H1 (cell line): ENCODE results near the gene CASP5. TPM values are rescaled to one million over a fixed set of nuclear protein-coding genes. Genes with fewer than 3 reads are reported as not detected.

ENCODE experiments used
- CTCF ChIA-PET: fragments of 300-600 bp; sonication (Branson Sonifier 250); formaldehyde crosslinking; loops from one replicate; lab custom pipeline; 2021; ENCODE audit not compliant: partially characterized antibody; lab: Charles Lee
- POLR2A ChIA-PET: fragments of 300-600 bp; sonication (Branson Sonifier 250); formaldehyde crosslinking; loops from one replicate; lab custom pipeline; 2021; ENCODE audit warnings: inconsistent platforms; ENCODE audit not compliant: partially characterized antibody; lab: Charles Lee
- DNase-seq, 2 experiments: peaks; one replicate each; pipeline versions ENCODE4 v3.0.0 to v3.0.0-alpha.2; 2010 to 2022; ENCODE audit warnings: low spot score in 2 of 2, low read depth in 1 of 2, mixed read lengths in 1 of 2
- FAIRE-seq: peaks from 2 replicates; lab custom pipeline; 2011; peaks lifted over from hg19 to GRCh38; lab: Jason Lieb, UNC
- H2AFZ ChIP-seq: 2 replicates; pipeline ENCODE4 v1.8.1; 2012; ENCODE audit warnings: low read length, inconsistent platforms
- H2AK5ac ChIP-seq: 2 replicates; pipeline ENCODE4 v1.6.1; 2013; ENCODE audit warnings: low read depth, low read length
- H2BK120ac ChIP-seq: replicated peaks from 2 replicates; pipeline ENCODE3; 2013; ENCODE audit warnings: low read depth, low read length, inconsistent platforms
- H2BK12ac ChIP-seq: 2 replicates; pipeline ENCODE4 v1.6.1; 2013; ENCODE audit warnings: low read depth, low read length
- H2BK15ac ChIP-seq: 2 replicates; pipeline ENCODE4 v1.6.1; 2013; ENCODE audit warnings: low read length
- H2BK20ac ChIP-seq: 2 replicates; pipeline ENCODE4 v1.6.1; 2013; ENCODE audit warnings: low read length
- H2BK5ac ChIP-seq: 2 replicates; pipeline ENCODE4 v1.6.1; 2013; ENCODE audit warnings: low read depth, low read length
- H3K14ac ChIP-seq: 2 replicates; pipeline ENCODE4 v1.6.1; 2013; ENCODE audit warnings: inconsistent platforms; ENCODE audit not compliant: insufficient read length
- H3K18ac ChIP-seq: 2 replicates; pipeline ENCODE4 v1.6.1; 2013; ENCODE audit warnings: low read length; ENCODE audit errors: extremely low read depth
- H3K23ac ChIP-seq: 2 replicates; pipeline ENCODE4 v1.6.1; 2013; ENCODE audit warnings: inconsistent platforms; ENCODE audit not compliant: insufficient read length
- H3K23me2 ChIP-seq: 2 replicates; pipeline ENCODE4 v1.6.1; 2013; ENCODE audit warnings: low read depth, low read length
- H3K27ac ChIP-seq: 2 replicates; pipeline ENCODE4 v1.6.1; 2011; ENCODE audit warnings: low read depth, low read length, inconsistent platforms
- H3K27me3 ChIP-seq, 4 experiments: replicated peaks in 1 of 4; 1 replicate in 1 of 4; 2 replicates in 3 of 4; pipeline versions ENCODE4 v1.6.1 to v1.8.1; 2011 to 2013; ENCODE audit warnings: low read length in 3 of 4, mild to moderate bottlenecking in 3 of 4, inconsistent platforms in 2 of 4, mixed read lengths in 2 of 4, moderate library complexity in 1 of 4; ENCODE audit not compliant: control insufficient read depth in 3 of 4, insufficient read depth in 3 of 4; ENCODE audit errors: extremely low read depth in 1 of 4
- H3K36me3 ChIP-seq, 4 experiments: 2 replicates each; pipeline versions ENCODE4 v1.6.1 to v1.8.1; 2011 to 2013; ENCODE audit warnings: mild to moderate bottlenecking in 4 of 4, low read length in 3 of 4, moderate library complexity in 2 of 4, control low read depth in 1 of 4, inconsistent platforms in 1 of 4; ENCODE audit not compliant: insufficient read depth in 4 of 4, control insufficient read depth in 2 of 4
- H3K4ac ChIP-seq: replicated peaks from 2 replicates; pipeline ENCODE3; 2013; ENCODE audit warnings: low read length, low read depth, mixed read lengths, inconsistent platforms; ENCODE audit not compliant: insufficient read length
- H3K4me1 ChIP-seq, 4 experiments: replicated peaks in 1 of 4; 1 replicate in 1 of 4; 2 replicates in 3 of 4; pipeline versions ENCODE4 v1.6.1 to v1.8.1; 2011 to 2013; ENCODE audit warnings: low read length in 3 of 4, inconsistent platforms in 2 of 4, mixed read lengths in 1 of 4; ENCODE audit not compliant: insufficient read depth in 4 of 4, control insufficient read depth in 3 of 4
- H3K4me2 ChIP-seq, 2 experiments: 2 replicates each; pipeline versions ENCODE4 v1.6.1 to v1.8.1; 2011 to 2013; ENCODE audit warnings: low read depth in 2 of 2, low read length in 2 of 2, control low read depth in 1 of 2, inconsistent platforms in 1 of 2, mild to moderate bottlenecking in 1 of 2; ENCODE audit not compliant: insufficient read depth in 1 of 2
- H3K4me3 ChIP-seq, 4 experiments: fragments of 200-600, 300-600 bp in 1 of 4; sonication (generic), shearing (Covaris generic), sonication (Bioruptor Twin) in 1 of 4; 2 replicates each; pipeline versions ENCODE4 v1.5.1 to v1.8.1; 2011 to 2016; ENCODE audit warnings: low read length in 4 of 4, low read depth in 3 of 4, control low read depth in 2 of 4, inconsistent platforms in 2 of 4, mild to moderate bottlenecking in 2 of 4, mixed read lengths in 1 of 4, moderate library complexity in 1 of 4; ENCODE audit not compliant: insufficient read depth in 2 of 4; ENCODE audit errors: extremely low read depth in 1 of 4
- H3K56ac ChIP-seq: replicated peaks from 2 replicates; pipeline ENCODE3; 2013; ENCODE audit warnings: low read depth, mild to moderate bottlenecking, mixed read lengths, low read length, inconsistent platforms; ENCODE audit not compliant: insufficient read length
- H3K79me1 ChIP-seq: 2 replicates; pipeline ENCODE4 v1.6.1; 2013; ENCODE audit warnings: low read depth, low read length, control low read depth
- H3K79me2 ChIP-seq, 2 experiments: 2 replicates each; pipeline versions ENCODE4 v1.6.1 to v1.8.1; 2012 to 2013; ENCODE audit warnings: low read length in 2 of 2, mild to moderate bottlenecking in 2 of 2, inconsistent platforms in 1 of 2; ENCODE audit not compliant: insufficient read depth in 2 of 2, control insufficient read depth in 1 of 2
- H3K9ac ChIP-seq, 4 experiments: replicated peaks in 1 of 4; 1 replicate in 1 of 4; 2 replicates in 3 of 4; pipeline versions ENCODE4 v1.6.1 to v1.8.1; 2011 to 2013; ENCODE audit warnings: low read depth in 3 of 4, low read length in 3 of 4, control low read depth in 2 of 4, mild to moderate bottlenecking in 2 of 4, moderate library complexity in 2 of 4, inconsistent platforms in 1 of 4; ENCODE audit errors: extremely low read depth in 1 of 4
- H3K9me3 ChIP-seq, 2 experiments: 2 replicates each; pipeline versions ENCODE4 v1.6.1 to v1.8.1; 2012 to 2013; ENCODE audit warnings: mild to moderate bottlenecking in 2 of 2, moderate library complexity in 2 of 2, control low read depth in 1 of 2, inconsistent platforms in 1 of 2, low read depth in 1 of 2, low read length in 1 of 2, mixed read lengths in 1 of 2; ENCODE audit not compliant: insufficient read depth in 2 of 2
- H4K20me1 ChIP-seq, 2 experiments: replicated peaks in 1 of 2; 2 replicates each; pipeline versions ENCODE3 to v1.8.1; 2011 to 2013; ENCODE audit warnings: inconsistent platforms in 2 of 2, low read length in 2 of 2, mild to moderate bottlenecking in 1 of 2; ENCODE audit not compliant: insufficient read depth in 2 of 2, control insufficient read depth in 1 of 2
- H4K5ac ChIP-seq: 2 replicates; pipeline ENCODE4 v1.6.1; 2013; ENCODE audit warnings: low read length, low read depth, mixed read lengths, inconsistent platforms; ENCODE audit not compliant: insufficient read length
- H4K8ac ChIP-seq: 2 replicates; pipeline ENCODE4 v1.8.0; 2013; ENCODE audit warnings: mild to moderate bottlenecking, moderate library complexity, low read length, inconsistent platforms; ENCODE audit not compliant: insufficient read depth; ENCODE audit errors: extremely low read depth
- H4K91ac ChIP-seq: replicated peaks from 2 replicates; pipeline ENCODE3; 2013; ENCODE audit warnings: low read length, mixed read lengths, inconsistent platforms; ENCODE audit not compliant: insufficient read length
- CREB1 ChIP-seq: IDR thresholded peaks from 2 replicates; pipeline ENCODE4 v1.6.1; 2012; ENCODE audit warnings: inconsistent platforms
- NANOG ChIP-seq: IDR thresholded peaks from 2 replicates; pipeline ENCODE4 v1.6.1; 2011; ENCODE audit warnings: low read length, low read depth, mild to moderate bottlenecking, inconsistent platforms; ENCODE audit not compliant: insufficient read depth, poor library complexity, severe bottlenecking
- POU5F1 ChIP-seq: IDR thresholded peaks from 2 replicates; pipeline ENCODE4 v1.6.1; 2011; ENCODE audit warnings: low read depth, mild to moderate bottlenecking, low read length, moderate library complexity
- RXRA ChIP-seq: IDR thresholded peaks from 2 replicates; pipeline ENCODE4 v1.6.1; 2011; ENCODE audit warnings: low read depth, mild to moderate bottlenecking, low read length, moderate library complexity; ENCODE audit not compliant: insufficient read depth
- SIN3A ChIP-seq, 2 experiments: IDR thresholded peaks in 1 of 2; conservative IDR thresholded peaks in 1 of 2; 2 replicates each; pipeline ENCODE4 v1.6.1; 2011 to 2012; ENCODE audit warnings: low read length in 2 of 2, improper control_type of control experiment in 1 of 2, low read depth in 1 of 2, mild to moderate bottlenecking in 1 of 2
- SUZ12 ChIP-seq: fragments of 200-600 bp; sonication (generic); IDR thresholded peaks from 2 replicates; pipeline ENCODE4 v1.6.1; 2012; ENCODE audit warnings: mild to moderate bottlenecking, inconsistent platforms, low read length, moderate library complexity, mixed read lengths
- WGBS, 2 experiments: shearing (Covaris generic) in 1 of 2; methylation state at CpG; one replicate each; pipeline versions ENCODE4 v1.1.6 to v1.1.7; 2013 to 2015; ENCODE audit warnings: low lambda C conversion rate in 2 of 2, mixed read lengths in 2 of 2, inconsistent platforms in 1 of 2, low coverage in 1 of 2, missing lambda C conversion rate in 1 of 2; ENCODE audit not compliant: insufficient replicate concordance in 2 of 2, insufficient coverage in 1 of 2, insufficient read length in 1 of 2; ENCODE audit errors: extremely low coverage in 1 of 2, missing lambda C conversion rate in 1 of 2; 5-methylcytosine and 5-hydroxymethylcytosine counted together
- polyA plus RNA-seq, 7 experiments: library from polyadenylated mRNA; depleted of rRNA in 3 of 7; stranded (reverse) in 5 of 7; unstranded in 2 of 7; fragments of >200 nt in 5 of 7; fragments of 200-250 nt in 2 of 7; gene quantifications; 1 replicate in 5 of 7; 2 replicates in 1 of 7; 4 replicates in 1 of 7; pipeline versions ENCODE4 v1.2.1 to v1.2.3, GENCODE V29; 2011 to 2013; ENCODE audit warnings: missing spikeins in 2 of 7, mixed read lengths in 2 of 7
- total RNA-seq: library from RNA; stranded (reverse); fragmentation: NEBNext Ultra II Directional; extraction: Animal tissue kit (Norgen Biotek cat#: 25700); gene quantifications from 2 replicates; pipeline ENCODE4 v1.2.1, GENCODE V29; 2021

CASP5 gene
- total and polyA plus RNA-seq, 2 of the 8 experiments (the other 6 are each of a cell fraction or from before 2014, with no cell fraction given), result not detected

GRCh38 chr11:105045676-105046296 lies 22.8 kb upstream of the CASP5 start:
- H2AK5ac ChIP-seq, result no peak overlapping the region
- no peak overlapping the region for H4K5ac ChIP-seq
- no peaks in the 10 kb centered on the region for H3K79me2 ChIP-seq
- no peaks in the 10 kb centered on the region for H3K36me3 ChIP-seq
- no peak overlapping the region for H4K8ac ChIP-seq
- no peak overlapping the region for H3K4me3 ChIP-seq
- H3K14ac ChIP-seq, result no peak overlapping the region
- no peaks in the 10 kb centered on the region for H3K23me2 ChIP-seq
- 96% methylated on average over 5 of the region's 5 CpGs; no CpG with 5 or more reads in 1 of the 2 experiments for WGBS, 2 experiments
- H3K4ac ChIP-seq, result no peak overlapping the region
- TF ChIP-seq POU5F1 (no peak), CREB1 (no peak), RXRA (no peak), NANOG (no peak), SIN3A (conservative IDR thresholded peaks at IDR 0.05 in 1 of 2, IDR thresholded peaks at IDR 0.05 in 1 of 2; ENCODE audit: low read depth in 1 of 2, low read length in 2 of 2) (no peak), SUZ12 (no peak)
- TF ChIP-seq, all 59 proteins: peak for 0
- DNase-seq, result no peak
- Histone ChIP-seq H2AFZ (no peak overlapping the region), H4K20me1 (no peaks in the 10 kb centered on the region), H3K9ac (no peak overlapping the region), H3K9me3 (no peaks in the 10 kb centered on the region; a peak in 1 of 4 replicates), H2BK5ac (no peak overlapping the region), H3K18ac (no peak overlapping the region), H3K4me2 (no peak overlapping the region), H3K4me1 (no peaks in the 10 kb centered on the region), H2BK12ac (no peak overlapping the region), H3K56ac (no peak overlapping the region), H4K91ac (no peak overlapping the region), H3K27ac (no peak overlapping the region), H2BK15ac (no peak overlapping the region), H2BK120ac (no peak overlapping the region), H3K27me3 (no peaks in the 10 kb centered on the region), H2BK20ac (no peak overlapping the region), H3K79me1 (no peaks in the 10 kb centered on the region), H3K23ac (no peak overlapping the region)
- POLR2A ChIA-PET, result no interaction called here
- CTCF ChIA-PET, result no interaction called here
- no peak for FAIRE-seq
